Stimulated activated CD8-positive, alpha-beta memory T cell treated with anti-CD3 and anti-CD28 coated beads, Interleukin-12 subunit alpha, Interleukin-12 subunit beta, amount 100 ng/mL, for 24 hours (primary cell): ENCODE measurements around the gene ZNF552.
"Not testable (repeated sequence)": the region's sequence is repeated elsewhere in the genome, so short reads cannot be mapped to it uniquely, and the experiment has no call there.

Experiments used
- DNase-seq: peaks from one replicate; pipeline ENCODE4 v3.0.0-alpha.2; 2020; ENCODE audit errors: extremely low read depth

ZNF552 gene

DNA sequence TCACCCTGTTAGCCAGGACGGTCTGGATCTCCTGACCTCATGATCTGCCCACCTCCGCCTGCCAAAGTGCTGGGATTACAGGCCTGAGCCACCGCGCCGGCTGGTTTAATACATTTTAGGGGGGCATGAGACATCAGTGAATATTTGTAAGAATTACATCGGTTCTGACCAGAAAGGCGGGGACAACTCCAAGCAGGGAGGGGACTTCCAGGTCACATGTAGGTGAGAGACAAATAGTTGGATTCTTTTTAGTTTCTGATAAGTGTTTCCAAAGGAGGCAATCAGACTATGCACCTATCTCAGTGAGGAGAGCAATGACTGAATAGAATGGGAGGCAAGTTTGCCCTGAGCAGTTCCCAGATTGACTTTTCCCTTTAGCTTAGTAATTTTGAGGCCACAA lies 3.7 kb upstream of the ZNF552 start:
- no peak for DNase-seq

GRCh38 chr19:57817976-57818375 lies 3.3 kb upstream of the ZNF552 start:
- no peak for DNase-seq

DNA sequence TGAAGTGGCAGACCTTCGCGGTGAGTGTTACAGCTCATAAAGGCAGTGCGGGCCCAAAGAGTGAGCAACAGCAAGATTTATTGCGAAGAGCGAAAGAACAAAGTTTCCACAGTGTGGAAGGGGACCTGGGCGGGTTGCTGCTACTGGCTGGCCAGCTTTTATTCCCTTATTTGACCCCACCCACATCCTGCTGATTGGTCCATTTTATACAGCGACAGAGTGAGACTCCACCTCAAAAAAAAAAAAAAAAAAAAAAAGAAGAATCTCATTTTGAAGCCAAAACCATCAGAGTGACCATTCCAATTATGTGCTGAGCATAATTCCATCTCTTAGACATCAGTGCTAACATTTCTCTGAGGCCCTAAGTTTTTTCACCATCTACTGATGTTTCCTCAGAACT lies 1.9 kb upstream of the ZNF552 start:
- DNase-seq = no peak

DNA sequence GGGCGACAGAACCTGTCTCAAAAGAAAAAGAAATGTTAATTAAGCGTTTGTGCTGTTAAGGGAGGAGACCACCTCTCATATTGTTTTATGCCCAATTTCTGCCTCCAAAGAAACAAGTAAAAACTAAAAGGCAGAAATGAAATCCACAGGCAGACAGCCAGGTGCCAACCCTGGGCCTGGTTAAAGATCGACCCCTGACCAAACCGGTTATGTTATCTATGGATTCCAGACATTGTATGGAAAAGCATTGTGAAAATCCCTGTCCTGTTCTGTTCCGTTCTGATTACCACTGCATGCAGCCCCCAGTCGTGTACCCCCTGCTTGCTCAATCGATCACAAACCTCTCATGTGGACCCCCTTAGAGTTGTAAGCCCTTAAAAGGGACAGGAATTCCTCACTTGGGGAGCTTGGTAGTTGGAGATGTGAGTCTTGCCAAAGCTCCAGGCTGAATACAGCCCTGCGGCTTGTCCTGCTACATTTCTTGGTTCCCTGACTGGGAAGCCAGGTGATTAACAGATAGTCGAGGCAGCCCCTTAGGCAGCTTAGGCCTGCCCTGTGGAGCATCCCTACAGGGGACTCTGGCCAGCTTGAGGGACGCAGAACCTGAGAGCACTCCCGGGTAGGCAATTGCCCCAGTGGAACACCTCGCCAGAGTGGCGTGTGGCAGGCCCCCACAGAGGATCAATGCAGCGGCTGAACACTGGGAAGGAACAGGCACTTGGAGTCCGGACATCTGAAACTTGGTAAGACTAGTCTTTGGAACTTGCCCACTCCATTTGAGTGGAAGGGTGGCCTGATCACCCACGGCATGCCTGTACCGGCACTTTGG lies 748 bp upstream of the ZNF552 start:
- no peak for DNase-seq

DNA sequence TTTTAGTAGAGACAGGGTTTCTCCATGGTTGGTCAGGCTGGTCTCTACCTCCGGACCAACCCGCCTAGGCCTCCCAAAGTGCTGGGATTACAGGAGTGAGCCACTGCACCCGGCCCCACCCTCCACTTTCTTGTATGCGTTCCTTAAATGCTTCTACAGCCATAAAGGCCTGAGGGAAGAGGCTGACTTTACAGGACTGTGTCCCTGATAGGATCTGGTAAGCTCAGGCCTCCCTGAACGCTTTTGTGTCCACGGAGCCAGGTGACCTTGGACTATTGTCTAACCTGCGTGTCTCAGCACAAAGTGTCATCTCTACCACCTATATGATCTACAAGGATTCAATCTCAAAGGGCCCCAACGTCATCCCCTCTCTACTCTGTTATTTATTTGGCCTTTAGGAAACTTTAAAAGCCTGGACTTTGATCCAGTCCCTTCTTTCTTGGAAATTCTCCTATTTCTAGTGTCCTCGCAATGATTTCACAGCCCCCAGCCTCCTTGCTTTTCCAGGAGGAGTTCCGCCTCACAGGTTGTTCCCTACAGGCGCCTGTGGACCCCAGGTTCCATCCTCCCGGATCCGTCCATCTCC lies 701 bp downstream of the ZNF552 start:
- no peak for DNase-seq

DNA sequence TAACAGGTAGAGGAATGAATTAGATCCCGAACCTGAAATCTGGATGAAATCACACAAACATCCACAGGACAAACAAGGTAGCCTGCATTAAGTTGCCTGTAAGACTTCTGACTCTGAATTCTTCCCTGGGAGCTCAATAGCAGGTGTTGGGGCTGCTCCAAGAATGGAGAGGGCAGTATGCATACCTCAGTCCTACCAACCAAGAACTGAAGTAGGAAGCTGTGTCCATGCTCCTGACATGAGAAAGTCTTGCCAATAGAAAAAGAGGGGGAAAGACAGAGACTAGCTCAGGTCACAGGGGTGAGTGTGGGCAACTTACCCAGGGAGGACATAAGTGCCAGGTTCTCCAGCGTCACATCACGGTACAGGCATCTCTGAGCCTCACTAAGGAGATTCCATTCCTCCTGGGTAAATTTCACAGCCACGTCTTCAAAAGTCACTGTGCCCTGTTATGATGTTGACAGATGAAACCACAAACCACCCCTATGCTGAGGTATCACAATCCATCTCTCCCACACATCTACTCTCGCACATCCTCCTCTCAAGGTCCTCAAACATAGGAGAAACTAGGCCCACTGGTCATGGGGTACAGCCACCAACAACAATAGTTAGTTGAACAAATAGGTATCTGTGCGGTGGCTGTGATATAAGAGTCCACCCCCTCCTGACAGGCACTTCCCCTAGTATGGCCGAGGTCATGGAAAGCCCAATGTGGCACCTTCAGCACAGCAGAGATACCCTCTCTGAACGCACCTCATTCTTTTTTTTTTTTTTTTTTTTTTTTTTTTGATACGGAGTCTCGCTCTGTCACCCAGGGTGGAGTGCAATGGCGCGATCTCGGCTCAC lies 1.5 kb downstream of the ZNF552 start:
- DNase-seq = not testable (repeated sequence)

DNA sequence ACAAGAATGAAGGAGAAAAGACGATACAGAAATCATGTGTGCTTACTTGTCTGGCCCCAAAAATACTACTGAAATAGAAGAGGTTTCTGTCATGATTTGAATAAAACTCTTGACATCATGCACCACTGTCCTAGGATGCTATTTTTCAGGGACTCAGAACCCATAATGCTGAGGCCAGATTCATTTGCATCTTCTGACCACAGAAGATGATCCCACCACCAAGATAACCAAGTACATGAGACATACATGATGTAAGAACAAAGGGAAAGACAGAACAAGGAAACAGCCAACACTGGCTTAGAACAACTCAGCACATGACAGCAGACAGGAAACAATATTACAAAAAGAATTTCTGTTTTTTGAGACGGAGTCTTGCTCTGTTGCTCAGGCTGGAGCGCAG lies 2.5 kb downstream of the ZNF552 start:
- no peak for DNase-seq

- DNase-seq = not testable (repeated sequence)
These were observed 4.1 kb downstream of the ZNF552 start for GRCh38 chr19:57810410-57811295.

DNA sequence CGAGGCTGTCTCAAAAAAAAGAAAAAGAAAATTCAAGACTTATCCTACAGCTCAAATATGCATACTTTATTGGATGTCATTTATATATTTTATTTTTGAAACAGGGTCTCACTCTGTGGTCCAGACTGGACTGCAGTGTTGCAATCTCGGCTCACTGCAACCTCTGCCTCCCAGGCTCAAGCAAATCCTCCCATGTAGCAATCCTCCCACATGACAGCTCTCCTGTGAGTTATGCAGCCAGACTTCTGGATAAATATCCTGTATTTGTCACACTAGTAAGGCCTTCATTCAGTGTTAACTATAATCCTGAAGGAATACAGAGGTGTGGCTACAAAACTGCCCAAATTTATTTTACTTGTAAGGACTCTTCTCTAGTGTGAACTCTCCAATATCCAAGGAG lies 7.2 kb downstream of the ZNF552 start:
- DNase-seq = no peak

DNA sequence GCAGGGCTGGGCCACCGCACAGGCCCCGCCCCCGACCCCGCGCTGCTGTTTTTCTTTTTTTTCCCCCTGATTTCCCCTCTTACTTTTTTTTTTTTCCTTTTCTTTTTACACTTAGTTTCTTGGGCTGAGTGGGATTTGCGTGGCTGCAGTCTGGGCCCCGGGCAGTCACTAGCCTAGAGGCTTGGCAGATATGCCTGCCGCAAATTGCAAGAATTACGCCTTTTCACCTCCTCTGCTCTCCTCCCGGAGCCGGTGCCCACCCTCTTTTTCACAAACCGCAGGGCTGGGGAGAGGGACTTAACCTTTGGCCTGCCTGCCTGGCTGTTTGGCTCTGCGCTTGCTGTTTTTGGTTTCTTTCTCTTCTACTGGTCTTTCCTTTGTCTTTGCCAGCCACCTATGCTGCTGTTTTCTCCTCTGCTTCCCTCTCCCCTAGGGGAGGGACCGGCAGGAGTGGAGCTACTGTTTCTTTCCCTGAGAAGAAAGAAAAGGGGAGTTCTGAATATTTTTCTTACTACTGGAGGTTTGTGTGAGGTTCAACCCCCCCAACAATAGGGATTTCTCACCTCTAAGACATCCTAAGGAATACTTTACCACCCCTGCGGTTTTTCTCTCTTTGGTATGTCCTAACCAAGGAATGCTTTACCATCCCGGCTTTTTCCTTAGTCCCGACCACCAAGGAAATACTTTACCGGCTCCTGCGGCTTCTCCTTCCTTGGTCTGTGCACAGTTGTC lies 11.0 kb downstream of the ZNF552 start:
- no peak for DNase-seq

- no peak for DNase-seq
These were observed 11.5 kb downstream of the ZNF552 start for GRCh38 chr19:57803265-57803593.

DNA sequence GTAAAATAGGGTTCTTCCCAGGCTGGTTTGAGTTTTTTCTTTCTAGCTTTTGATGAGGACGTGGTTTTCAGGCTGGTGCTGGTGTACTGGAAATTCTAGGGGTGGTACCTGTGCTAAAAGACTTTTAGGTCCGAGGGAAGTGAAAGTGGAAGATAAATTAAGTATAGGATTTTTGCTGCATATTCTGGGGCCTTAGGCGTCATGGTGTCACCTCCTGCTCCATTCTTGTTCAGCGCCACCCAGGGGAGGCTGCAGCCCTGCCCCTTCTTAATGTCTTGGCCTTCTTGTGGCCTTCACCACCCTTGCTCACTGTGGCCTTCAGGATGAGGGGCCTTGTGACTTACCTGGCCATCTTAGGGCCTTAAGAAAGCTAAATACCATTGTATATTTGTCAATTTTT lies 12.4 kb downstream of the ZNF552 start:
- DNase-seq = no peak

GRCh38 chr19:57800696-57801095 lies 14.0 kb downstream of the ZNF552 start:
- no peak for DNase-seq

GRCh38 chr19:57796580-57796979 lies 18.1 kb downstream of the ZNF552 start:
- DNase-seq = not testable (repeated sequence)

GRCh38 chr19:57789288-57789687 lies 25.4 kb downstream of the ZNF552 start:
- no peak for DNase-seq

GRCh38 chr19:57788114-57788692 lies 26.5 kb downstream of the ZNF552 start:
- DNase-seq = no peak

GRCh38 chr19:57786906-57787305 lies 27.8 kb downstream of the ZNF552 start:
- no peak for DNase-seq

- DNase-seq = no peak
These were observed 28.4 kb downstream of the ZNF552 start for GRCh38 chr19:57786286-57786685.

GRCh38 chr19:57779220-57779845 lies 35.4 kb downstream of the ZNF552 start:
- no peak for DNase-seq

- DNase-seq = no peak
These were observed 36.4 kb downstream of the ZNF552 start for GRCh38 chr19:57778336-57778735.
